Effector CD8-positive, alpha-beta T cell (primary cell): ENCODE data around the gene PEA15.
A peak's percentile ranks its signal among the peaks of the same experiment; 100 is the strongest.

Experiments used
- DNase-seq: peaks from one replicate; lab custom pipeline; 2025; lab: John Stamatoyannopoulos, UW

Gene PEA15

GRCh38 chr1:160179336-160179735, 25.8 kb upstream of the PEA15 start:
- no peak for DNase-seq

- no peak for DNase-seq
Measured at GRCh38 chr1:160186246-160186645, 18.9 kb upstream of the PEA15 start.

GRCh38 chr1:160186729-160187128, 18.5 kb upstream of the PEA15 start:
- no peak for DNase-seq

GRCh38 chr1:160187407-160187806, 17.8 kb upstream of the PEA15 start:
- no peak for DNase-seq

- no peak for DNase-seq
Measured at GRCh38 chr1:160188341-160188740, 16.8 kb upstream of the PEA15 start.

- no peak for DNase-seq
Measured at GRCh38 chr1:160189649-160190625, 15.2 kb upstream of the PEA15 start, which contains the start of gene CASQ1. Gene CASQ1 (plus strand): TSS chr1:160190575. CDS start chr1:160190752, 177 bp downstream.

GRCh38 chr1:160191756-160192155, 13.4 kb upstream of the PEA15 start:
- DNase-seq: no peak

- no peak for DNase-seq
Measured at GRCh38 chr1:160192234-160192633, 12.9 kb upstream of the PEA15 start.

GRCh38 chr1:160193091-160193819, 11.9 kb upstream of the PEA15 start:
- peak; percentile 75 for DNase-seq

GRCh38 chr1:160193832-160194736, 11.1 kb upstream of the PEA15 start:
- DNase-seq: no peak

- no peak for DNase-seq
Measured at GRCh38 chr1:160194737-160195059, 10.5 kb upstream of the PEA15 start.

GRCh38 chr1:160196143-160196542, 9.0 kb upstream of the PEA15 start:
- no peak for DNase-seq

GRCh38 chr1:160197231-160197630, 8.0 kb upstream of the PEA15 start:
- no peak for DNase-seq

- DNase-seq: no peak
Measured at GRCh38 chr1:160200786-160201185, 4.4 kb upstream of the PEA15 start.

- no peak for DNase-seq
Measured at GRCh38 chr1:160204526-160205241, 500 bp upstream of the PEA15 start.

- no peak for DNase-seq
Measured at GRCh38 chr1:160206036-160206389, 829 bp downstream of the PEA15 start.

- DNase-seq: no peak
Measured at GRCh38 chr1:160206421-160207117, 1.4 kb downstream of the PEA15 start.

- DNase-seq: no peak
Measured at GRCh38 chr1:160207118-160207650, 2.0 kb downstream of the PEA15 start.

GRCh38 chr1:160207771-160208556, 2.8 kb downstream of the PEA15 start:
- no peak for DNase-seq
